Stimulated activated CD8-positive, alpha-beta memory T cell treated with anti-CD3 and anti-CD28 coated beads, Interleukin-15, amount 100 ng/mL, for 1 hour (primary cell): Measurements from ENCODE around the gene ANKRD30A.
"Not testable (repeated sequence)": the region's sequence is repeated elsewhere in the genome, so short reads cannot be mapped to it uniquely, and the experiment has no call there.

Experiments
- DNase-seq: peaks from one replicate; pipeline ENCODE4 v3.0.0-alpha.2; 2020; ENCODE audit warnings: low read depth

Gene ANKRD30A, protein sequence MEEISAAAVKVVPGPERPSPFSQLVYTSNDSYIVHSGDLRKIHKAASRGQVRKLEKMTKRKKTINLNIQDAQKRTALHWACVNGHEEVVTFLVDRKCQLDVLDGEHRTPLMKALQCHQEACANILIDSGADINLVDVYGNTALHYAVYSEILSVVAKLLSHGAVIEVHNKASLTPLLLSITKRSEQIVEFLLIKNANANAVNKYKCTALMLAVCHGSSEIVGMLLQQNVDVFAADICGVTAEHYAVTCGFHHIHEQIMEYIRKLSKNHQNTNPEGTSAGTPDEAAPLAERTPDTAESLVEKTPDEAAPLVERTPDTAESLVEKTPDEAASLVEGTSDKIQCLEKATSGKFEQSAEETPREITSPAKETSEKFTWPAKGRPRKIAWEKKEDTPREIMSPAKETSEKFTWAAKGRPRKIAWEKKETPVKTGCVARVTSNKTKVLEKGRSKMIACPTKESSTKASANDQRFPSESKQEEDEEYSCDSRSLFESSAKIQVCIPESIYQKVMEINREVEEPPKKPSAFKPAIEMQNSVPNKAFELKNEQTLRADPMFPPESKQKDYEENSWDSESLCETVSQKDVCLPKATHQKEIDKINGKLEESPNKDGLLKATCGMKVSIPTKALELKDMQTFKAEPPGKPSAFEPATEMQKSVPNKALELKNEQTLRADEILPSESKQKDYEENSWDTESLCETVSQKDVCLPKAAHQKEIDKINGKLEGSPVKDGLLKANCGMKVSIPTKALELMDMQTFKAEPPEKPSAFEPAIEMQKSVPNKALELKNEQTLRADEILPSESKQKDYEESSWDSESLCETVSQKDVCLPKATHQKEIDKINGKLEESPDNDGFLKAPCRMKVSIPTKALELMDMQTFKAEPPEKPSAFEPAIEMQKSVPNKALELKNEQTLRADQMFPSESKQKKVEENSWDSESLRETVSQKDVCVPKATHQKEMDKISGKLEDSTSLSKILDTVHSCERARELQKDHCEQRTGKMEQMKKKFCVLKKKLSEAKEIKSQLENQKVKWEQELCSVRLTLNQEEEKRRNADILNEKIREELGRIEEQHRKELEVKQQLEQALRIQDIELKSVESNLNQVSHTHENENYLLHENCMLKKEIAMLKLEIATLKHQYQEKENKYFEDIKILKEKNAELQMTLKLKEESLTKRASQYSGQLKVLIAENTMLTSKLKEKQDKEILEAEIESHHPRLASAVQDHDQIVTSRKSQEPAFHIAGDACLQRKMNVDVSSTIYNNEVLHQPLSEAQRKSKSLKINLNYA (N-terminal part only)

DNA sequence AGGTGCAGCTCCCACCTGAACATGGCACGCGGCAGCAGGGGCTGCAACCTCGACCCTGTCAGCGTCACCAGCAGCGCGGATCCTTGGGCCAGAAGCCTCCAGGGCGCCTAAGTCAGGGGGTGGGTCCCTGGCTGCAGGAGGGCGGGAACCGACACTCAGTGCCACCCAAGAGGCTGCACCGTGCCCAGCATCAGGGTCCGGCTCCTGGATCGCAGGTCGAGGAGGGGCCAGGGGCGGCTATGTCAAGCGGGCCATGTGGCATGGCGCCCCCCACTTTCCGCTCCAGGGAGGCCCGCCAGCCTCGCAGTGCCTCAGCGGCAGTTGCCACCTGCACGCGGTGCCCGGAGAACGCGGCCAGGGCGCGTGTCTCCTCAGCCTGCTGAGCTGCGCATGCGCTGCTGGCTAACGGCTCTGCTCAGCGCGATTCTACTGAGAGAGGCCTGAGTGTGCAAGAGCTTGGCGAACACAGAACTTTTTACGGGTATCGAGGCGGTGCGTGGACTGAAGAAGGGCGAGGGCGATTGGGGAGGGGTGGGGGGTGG is at the start of gene ANKRD30A:
ANKRD30A (plus strand) TSS at position 408 of the 542 bp plus-strand sequence. CDS start 190 bp downstream, outside the sequence.
- no peak for DNase-seq

DNA sequence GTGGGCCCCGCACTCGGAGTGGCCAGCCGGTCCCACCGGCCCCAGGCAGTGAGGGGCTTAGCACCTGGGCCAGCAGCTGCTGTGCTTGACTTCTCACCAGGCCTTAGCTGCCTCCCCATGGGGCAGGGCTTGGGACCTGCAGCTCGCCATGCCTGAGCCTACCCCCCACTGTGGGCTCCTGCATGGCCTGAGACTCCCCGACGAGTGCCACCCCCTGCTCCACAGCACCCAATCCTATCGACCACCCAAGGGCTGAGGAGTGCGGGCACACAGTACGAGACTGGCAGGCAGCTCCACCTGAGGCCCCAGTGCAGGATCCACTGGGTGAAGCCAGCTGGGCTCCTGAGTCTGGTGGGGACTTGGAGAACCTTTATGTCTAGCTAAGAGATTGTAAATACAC is 49.3 kb upstream of the ANKRD30A start:
- DNase-seq: not testable (repeated sequence)

DNA sequence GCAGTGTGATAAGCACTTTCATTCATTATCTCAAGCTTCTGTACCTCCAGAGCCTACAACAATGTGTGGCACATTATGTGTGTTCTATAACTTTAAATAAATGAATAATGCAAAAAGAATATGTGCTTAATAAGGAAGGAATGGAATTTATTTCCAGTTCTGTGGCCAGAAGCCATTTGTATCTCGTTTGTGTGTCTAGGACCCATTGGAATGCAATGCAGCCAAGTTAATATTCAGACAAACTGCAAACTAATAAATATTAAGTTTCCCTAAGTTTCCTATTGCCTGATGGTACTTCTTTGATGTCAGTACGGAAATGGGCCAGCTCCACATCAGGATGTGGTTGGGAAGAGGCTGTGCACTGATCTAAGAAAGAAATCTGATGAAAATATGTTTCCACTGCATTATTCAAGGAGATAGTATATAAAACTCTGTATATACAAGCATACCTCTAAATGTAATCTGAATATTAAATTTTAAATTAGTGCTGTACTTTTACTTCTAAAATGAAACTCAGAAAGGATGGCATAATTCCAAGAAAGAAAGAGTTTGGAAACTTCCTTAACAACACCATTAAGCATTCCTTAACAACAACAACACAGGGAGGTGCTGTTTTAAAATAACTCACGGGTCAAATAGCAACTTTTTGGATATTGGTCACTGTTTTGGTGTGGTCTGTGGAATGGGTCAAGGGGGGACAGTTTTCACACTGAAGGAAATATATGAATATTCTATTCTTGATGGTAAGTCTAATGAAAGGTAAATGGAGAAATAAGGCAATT is 29.4 kb upstream of the ANKRD30A start:
- DNase-seq: no peak

DNA sequence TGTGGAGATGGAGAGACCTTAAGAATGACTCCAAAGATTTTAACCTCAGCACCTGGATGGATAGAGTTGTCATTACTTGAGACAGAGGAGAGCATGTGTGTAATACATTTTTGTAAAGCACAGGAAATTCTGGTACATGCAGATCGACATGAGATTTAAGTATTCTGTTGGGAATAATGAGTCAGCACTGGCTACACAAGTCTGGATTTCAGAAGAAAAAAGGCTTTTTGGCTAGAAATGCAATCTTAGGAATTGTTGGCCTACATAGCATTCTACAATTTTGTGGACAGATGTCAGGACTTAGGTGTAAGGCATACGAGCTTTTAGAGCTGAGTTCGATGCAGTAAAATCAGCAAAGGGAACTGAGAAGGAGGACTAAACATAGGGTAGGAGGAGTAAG is 24.1 kb upstream of the ANKRD30A start:
- no peak for DNase-seq

DNA sequence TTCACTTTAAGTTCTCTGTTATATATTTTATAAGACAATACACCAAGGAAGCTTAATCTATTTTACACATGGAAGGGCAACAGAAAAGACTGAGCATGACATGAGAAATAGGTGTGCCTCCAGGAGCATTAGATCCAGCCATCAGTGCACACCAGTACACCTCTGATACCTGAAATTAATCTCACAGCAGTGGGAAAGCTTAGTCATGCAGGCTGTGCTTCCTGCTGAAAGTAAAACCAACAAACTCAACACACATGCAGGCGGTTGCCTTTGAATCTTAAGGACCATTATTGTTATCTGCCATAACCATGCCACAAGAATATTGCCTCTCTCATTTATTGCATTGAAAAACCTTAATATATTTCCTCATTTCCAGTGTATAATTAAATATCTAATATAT is 16.4 kb upstream of the ANKRD30A start:
- DNase-seq: no peak

DNA sequence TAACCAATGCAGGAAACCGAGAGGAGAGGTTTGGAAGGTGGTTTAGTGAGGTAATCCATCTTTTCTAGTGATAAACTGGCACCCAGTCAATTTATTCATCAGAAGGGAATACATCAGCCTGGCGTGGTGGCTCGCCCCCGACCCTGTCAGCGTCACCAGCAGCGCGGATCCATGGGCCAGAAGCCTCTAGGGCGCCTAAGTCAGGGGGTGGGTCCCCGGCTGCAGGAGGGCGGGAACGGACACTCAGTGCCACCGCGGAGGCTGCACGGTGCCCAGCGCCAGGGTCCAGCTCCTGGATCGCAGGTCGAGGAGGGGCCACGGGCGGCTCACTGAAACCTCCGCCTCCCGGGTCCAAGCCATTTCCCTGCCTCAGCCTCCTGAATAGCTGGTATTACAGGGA is 866 bp upstream of the ANKRD30A start:
- DNase-seq: no peak

DNA sequence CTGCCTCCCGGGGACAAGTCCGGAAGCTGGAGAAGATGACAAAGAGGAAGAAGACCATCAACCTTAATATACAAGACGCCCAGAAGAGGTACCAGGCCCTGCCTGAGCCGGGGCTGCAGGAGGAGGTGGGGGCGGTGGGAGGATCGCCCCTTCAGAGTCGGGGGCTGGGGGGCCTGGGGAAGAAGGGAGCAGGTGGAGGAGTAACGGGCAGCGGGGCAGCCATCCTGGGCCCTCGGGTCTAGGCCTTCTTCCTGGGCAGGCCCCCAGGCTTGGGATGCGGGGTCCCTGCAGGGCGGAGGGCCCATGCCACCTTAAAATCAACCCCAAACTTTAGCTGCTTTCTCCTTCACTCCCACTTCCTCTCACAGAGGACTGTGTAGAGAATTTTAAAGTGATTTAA is 523 bp downstream of the ANKRD30A start:
- DNase-seq: no peak

DNA sequence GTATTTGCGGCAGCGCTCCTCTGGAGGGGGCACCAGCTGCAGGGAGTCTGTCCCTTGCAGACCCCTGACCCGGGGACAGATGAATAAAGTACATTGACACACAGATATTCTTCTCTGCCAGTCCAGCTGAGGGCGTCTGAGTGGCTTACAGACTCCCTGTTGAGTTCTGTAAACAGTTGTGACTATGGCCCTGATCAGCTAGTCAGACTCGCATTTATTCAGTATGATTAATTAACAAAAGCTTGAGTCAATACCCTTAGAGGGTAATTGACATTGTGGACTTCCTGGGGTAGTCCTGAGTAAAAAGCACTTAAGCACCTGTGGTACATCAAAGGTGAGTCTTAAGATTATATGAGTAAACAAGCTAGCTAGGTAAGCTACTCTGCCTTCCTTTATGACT is 21.0 kb downstream of the ANKRD30A start:
- no peak for DNase-seq

DNA sequence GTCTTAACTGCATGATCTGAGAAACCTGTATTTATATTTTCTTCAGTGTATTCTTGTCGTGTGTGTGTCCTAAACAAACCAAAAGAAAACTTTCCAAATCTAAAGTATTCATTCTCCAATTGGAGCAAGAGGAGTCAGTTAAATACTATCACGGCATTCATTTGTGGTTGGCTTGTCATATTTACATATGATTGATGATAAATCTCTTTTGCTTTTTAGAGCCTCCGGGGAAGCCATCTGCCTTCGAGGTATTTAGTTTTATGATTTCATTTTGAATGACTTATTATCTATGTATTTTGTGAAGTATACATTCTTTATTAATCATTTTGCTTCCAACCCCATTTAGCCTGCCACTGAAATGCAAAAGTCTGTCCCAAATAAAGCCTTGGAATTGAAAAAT is 37.0 kb downstream of the ANKRD30A start:
- DNase-seq: not testable (repeated sequence)

DNA sequence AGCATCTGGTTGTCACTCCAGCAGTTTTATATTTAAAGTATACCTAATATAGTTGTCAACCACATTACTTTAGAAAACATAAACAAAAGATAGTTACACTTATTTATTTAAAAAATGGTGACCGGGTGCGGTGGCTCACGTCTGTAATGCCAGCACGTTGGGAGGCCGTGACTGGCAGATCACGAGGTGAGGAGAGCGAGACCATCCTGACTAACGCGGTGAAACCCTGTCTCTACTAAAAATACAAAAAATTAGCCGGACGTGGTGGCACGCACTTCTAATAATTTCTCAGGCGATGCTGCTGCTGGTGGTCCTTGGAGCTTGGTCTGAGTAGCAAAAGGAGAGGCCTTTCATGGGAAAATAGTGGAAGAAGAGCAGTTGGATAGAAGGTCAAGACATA is 46.5 kb downstream of the ANKRD30A start:
- DNase-seq: not testable (repeated sequence)

DNA sequence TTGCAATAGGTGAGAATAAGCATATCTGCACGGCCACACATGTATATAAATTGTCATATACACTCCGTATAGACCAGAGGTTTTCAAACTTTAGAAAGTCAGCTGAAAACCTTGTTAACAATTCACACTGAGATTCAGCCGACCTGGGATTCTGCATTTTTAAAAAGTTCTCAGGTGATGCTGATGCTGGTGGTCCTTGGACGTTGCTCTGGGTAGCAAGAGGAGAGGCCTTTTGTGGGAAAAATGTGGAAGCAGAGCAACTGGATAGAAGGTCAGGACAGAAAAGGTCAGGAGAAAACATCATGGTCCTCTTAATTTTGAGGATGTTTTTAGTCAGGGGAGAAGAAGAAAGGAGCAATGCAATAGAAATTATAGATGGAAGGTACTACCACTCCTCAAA is 52.9 kb downstream of the ANKRD30A start:
- not testable (repeated sequence) for DNase-seq

DNA sequence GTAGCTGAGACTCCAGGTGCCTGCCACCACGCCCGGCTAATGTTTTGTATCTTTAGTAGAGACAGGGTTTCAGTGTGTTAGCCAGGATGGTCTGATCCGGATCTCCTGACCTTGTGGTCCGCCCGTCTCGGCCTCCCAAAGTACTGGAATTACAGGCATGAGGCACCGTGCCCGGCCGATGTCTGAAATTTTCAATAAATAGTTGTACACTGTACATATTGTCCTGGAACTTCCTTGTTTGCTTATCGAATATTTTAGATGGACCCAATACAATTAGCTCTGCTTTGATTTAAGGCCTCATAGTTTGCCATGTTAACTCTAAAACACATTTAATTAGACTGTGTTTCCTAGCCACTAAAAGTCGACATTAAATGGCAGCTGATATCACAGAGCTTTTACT is 57.3 kb downstream of the ANKRD30A start:
- not testable (repeated sequence) for DNase-seq

DNA sequence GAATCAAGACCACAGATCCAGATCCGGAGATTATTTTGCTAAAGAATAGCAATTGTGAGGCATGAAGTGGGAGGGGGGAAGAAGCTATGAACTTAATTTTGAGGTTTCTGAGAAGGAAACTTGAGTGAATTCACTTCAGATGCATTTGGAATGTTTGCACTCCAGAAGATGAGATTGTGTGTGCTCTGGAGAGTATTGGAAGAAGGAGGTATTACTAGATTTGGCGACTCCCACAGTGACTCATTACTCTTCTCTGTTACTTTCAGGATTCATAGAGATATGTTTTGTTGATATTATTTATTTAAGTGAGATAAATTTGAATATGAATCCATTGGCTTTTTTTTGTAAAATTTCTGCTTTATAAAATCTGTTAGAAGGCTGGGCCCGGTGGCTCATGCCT is 80.7 kb downstream of the ANKRD30A start:
- no peak for DNase-seq

DNA sequence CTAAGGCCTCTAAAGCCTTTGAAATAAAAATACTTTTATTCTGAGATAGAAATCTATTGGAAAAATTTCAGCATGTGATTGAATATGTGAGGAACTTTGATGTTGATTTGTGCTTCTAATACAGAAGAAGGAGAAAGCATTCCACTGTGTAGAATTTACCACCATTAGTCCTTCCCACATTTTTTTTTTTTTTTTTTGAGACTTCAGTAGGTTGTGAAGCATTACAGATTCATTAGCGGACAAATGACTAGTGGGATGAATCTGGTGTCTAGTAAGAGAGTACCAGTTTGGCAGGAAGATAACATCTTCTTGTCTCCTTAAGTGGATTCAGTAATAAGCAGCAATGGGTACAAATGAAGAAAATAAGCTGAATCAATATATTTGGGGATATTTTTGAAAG is 95.5 kb downstream of the ANKRD30A start:
- DNase-seq: no peak

DNA sequence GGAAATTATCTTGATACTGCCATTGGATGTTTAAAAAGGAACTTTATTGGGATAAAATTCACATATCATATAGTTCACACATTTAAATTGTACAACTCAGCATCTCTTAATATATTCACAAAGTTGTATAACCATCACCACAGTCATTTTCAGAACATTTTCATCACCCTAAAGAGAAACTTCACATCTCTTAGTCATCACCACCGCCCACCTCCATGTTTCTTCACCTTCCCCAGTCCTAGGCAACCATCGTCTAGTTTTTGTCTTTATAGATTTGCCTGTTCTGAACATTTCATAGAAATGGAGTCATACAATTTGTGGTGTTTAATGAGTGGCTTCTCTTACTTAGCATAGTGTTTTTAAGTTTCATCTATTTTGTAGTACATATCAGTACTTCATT is 96.6 kb downstream of the ANKRD30A start:
- DNase-seq: no peak

DNA sequence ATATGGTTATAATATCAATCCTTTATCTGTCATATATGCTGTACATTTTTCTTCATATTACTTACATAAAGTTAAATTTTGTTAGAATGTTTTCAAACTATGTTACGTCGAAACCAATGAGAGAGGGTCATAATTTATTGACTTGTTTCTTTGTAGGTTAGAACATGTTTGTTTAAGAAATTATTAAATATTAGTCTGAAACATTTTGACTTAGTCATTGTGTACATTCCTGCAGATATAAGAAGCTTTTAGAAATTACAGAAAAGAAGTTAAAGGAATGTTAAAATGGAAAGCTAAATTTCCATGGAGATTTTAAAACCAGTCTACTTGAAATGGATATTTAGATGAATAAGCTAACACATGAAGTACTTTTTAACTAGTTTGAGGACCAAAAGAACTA is 99.8 kb downstream of the ANKRD30A start:
- no peak for DNase-seq

DNA sequence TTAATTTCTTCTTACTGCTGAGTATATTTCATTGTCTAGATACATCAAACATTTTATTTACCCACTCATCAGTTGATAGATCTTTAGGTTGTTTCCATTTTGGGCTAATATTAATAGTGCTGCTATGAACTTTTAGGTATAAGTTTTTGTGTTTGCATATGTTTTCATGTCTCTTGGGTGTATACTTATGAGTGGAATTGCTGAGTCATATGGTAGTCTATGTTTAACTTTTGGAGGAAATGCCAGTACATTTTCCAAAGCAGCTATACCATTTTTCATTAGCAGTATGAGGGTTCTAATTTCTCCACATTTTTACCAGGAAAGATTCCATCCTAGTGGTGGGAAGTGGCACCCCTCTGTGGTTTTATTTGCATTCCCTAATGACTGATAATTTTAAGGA is 101.1 kb downstream of the ANKRD30A start:
- no peak for DNase-seq

DNA sequence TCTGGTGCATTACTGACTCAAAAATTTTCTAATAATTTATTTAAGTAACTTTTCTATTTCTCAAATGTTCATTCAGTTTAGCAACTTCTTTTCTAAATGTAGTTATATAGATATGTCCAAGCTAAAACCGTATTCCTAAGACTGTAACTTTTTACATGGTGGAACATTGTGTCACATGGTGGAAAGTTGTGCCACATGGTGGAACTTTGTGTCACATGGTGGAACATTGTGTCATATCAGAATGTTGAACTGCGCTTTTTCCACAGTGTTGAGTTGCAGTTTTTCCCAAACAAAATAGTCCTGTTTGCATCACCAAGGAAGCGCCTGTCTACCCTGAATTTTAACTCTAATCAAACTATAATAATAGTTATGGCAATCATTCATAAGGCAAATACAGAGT is 109.3 kb downstream of the ANKRD30A start:
- DNase-seq: no peak

DNA sequence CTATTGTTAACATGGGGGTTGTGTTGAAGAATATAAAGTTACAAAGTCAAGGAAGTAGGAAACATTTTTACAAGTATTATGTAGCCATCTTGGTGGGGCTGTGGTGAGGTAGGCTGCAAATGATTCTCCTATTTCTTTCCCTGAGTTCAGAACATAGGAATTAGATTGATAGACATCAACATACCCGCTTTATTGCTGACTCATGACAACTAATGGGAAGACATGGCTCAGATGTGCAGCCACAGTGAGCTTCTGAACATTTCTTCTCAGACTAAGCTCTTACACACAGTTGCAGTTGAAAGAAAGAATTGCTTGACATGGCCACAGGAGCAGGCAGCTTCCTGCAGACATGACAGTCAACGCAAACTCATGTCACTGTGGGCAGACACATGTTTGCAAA is 110.7 kb downstream of the ANKRD30A start:
- no peak for DNase-seq

DNA sequence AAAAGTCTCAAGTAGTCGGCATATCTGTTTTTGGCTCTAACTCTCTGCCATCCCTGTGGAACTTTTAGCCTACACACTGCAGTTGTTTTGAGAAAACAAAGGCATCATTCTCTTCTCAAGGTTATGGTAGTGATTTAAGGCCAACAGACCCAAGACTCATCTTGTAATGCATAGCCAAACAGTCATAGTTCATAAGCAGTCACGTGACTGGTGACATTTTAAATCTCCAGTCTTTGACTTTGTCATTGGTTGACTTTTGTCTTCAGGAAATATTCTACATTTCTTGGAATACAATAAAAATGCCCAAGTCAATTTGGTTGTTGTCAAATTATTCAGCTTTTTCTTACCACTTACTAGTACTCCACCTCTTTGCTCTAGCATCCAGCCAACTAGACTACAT is 114.8 kb downstream of the ANKRD30A start:
- DNase-seq: no peak

DNA sequence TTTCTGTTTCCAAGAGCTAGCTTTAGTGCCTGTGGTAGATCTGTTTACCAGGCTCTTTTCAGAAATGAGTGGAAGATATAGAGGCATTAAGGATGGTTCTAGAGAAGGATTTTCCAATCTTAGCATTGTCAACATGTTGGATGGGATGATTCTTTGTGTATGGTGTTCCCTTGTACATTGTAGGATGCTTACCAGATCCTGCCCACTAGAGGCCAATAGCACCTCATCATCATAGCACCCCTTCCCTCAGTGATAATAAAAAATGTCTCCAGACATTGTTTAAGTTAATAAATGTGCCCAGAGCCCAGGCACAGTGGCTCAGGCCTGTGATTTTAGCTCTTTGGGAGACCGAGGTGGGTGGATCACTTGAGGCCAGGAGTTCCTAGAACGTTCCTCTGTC is 121.2 kb downstream of the ANKRD30A start:
- no peak for DNase-seq
